Uterus (tissue), 2 donors: ENCODE data around the gene RNF121.

Experiments used
- POLR2A ChIP-seq, 2 donors: fragments of 450-650 bp; IDR thresholded peaks; one replicate each; pipeline ENCODE4 v1.6.1; 2016; ENCODE audit warnings: antibody characterized with exemption in 2 of 2, mild to moderate bottlenecking in 1 of 2, moderate library complexity in 1 of 2
- TF ChIP-seq, protein P1 (sequence below), 4 experiments: fragments of 200-600 bp in 2 of 4; fragments of 450-650 bp in 2 of 4; sonication (generic) in 2 of 4; IDR thresholded peaks; one replicate each; pipeline ENCODE4 v1.5.1; 2016 to 2019; ENCODE audit warnings: antibody characterized with exemption in 4 of 4, mild to moderate bottlenecking in 2 of 4, moderate library complexity in 1 of 4

DNA sequence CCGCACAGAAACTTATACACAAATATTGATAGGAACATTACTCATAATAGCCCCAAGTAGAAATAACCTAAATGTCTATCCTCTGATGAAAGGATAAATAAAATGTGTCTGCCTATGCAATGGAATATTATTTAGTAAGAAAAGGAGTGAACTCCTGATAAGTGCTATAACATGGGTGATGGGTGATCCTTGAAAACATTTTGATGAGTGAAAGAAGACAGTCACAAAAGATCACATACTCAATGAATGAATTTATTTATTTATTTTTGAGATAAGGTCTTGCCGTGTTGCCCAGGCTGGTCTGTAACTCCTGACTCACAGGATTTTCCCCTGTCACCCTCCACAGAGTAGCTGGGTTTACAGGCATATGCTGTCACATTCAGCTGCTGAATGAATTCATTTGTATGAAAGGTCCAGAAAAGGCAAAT is 17.3 kb downstream of the RNF121 start:
- TF ChIP-seq, protein P1, sequence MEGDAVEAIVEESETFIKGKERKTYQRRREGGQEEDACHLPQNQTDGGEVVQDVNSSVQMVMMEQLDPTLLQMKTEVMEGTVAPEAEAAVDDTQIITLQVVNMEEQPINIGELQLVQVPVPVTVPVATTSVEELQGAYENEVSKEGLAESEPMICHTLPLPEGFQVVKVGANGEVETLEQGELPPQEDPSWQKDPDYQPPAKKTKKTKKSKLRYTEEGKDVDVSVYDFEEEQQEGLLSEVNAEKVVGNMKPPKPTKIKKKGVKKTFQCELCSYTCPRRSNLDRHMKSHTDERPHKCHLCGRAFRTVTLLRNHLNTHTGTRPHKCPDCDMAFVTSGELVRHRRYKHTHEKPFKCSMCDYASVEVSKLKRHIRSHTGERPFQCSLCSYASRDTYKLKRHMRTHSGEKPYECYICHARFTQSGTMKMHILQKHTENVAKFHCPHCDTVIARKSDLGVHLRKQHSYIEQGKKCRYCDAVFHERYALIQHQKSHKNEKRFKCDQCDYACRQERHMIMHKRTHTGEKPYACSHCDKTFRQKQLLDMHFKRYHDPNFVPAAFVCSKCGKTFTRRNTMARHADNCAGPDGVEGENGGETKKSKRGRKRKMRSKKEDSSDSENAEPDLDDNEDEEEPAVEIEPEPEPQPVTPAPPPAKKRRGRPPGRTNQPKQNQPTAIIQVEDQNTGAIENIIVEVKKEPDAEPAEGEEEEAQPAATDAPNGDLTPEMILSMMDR (IDR thresholded peaks at IDR 0.05): no peak
- TF ChIP-seq POLR2A (IDR thresholded peaks at IDR 0.05): no peak
